Testis (tissue), 2 donors: ENCODE data around the gene C1QTNF5.

ENCODE experiments used
- POLR2A ChIP-seq: fragments of 450-650 bp; IDR thresholded peaks from one replicate; pipeline ENCODE4 v1.6.1; 2017; ENCODE audit warnings: antibody characterized with exemption, mild to moderate bottlenecking, moderate library complexity
- TF ChIP-seq, protein P1 (sequence below), 3 experiments: fragments of 450-650 bp in 2 of 3; fragments of 200-600 bp in 1 of 3; sonication (generic) in 1 of 3; IDR thresholded peaks; one replicate each; pipeline ENCODE4 v1.5.1; 2016 to 2019; ENCODE audit warnings: antibody characterized with exemption in 3 of 3, mild to moderate bottlenecking in 2 of 3, moderate library complexity in 1 of 3

DNA sequence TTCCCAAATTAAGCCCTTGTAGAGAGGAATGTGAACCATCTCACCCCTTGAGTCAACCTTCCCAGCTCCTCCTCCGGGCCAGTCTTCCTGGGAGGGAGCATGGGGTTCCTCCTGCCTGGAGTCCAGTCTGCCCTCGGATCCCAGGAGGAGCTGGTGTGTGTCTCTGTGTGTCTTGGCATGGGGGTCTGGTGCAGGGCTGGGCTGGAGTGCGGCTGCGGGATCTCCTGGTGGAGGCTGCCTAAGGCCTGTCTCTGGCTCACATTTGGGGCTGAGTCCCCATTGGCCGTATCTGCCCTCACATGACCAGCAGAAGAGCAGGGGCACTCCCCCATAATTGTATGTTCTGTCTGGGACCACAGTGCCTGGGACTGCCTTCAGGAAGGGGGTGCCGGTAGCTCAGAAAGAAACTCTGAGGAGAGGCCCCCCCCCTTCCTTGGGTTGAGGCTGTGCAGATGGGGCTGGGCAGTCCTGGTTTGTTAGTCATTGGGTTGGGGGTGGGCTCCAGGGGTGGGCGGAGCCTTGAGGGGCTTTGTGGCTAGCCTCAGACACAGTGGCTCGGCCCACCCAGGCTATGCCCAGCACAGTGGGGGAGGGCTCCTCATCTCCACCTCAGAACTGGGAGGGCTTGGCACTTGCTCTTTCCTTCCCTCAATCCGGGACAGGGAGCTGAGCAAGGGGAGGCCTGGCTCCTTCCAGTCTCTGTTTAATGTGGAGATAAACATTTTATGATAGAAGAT is 2.9 kb downstream of the C1QTNF5 start:
- TF ChIP-seq, protein P1, sequence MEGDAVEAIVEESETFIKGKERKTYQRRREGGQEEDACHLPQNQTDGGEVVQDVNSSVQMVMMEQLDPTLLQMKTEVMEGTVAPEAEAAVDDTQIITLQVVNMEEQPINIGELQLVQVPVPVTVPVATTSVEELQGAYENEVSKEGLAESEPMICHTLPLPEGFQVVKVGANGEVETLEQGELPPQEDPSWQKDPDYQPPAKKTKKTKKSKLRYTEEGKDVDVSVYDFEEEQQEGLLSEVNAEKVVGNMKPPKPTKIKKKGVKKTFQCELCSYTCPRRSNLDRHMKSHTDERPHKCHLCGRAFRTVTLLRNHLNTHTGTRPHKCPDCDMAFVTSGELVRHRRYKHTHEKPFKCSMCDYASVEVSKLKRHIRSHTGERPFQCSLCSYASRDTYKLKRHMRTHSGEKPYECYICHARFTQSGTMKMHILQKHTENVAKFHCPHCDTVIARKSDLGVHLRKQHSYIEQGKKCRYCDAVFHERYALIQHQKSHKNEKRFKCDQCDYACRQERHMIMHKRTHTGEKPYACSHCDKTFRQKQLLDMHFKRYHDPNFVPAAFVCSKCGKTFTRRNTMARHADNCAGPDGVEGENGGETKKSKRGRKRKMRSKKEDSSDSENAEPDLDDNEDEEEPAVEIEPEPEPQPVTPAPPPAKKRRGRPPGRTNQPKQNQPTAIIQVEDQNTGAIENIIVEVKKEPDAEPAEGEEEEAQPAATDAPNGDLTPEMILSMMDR (IDR thresholded peaks at IDR 0.05): no peak
- no peak for TF ChIP-seq POLR2A
